Heart left ventricle (tissue), 13 donors: ENCODE measurements around the gene ERN1.

Experiments used
- CTCF ChIP-seq, 12 donors: fragments of 200-600 bp; sonication (generic) in 4 of 12; IDR thresholded peaks; one replicate each; pipeline versions ENCODE4 v1.5.0 to v1.8.0; 2018 to 2022; ENCODE audit warnings: antibody characterized with exemption in 12 of 12, mild to moderate bottlenecking in 5 of 12
- POLR2A ChIP-seq, 2 donors: fragments of 450-650 bp; IDR thresholded peaks; one replicate each; pipeline ENCODE4 v1.6.1; 2017; ENCODE audit warnings: antibody characterized with exemption in 2 of 2, mild to moderate bottlenecking in 2 of 2, moderate library complexity in 2 of 2
- donor health status: ischemic (EF 13 %, LVEDD 7.1; RV severe dilation, severe dysfunction).
- donor health status: DM: no; HTN: yes; CAD: no.
- donor health status: DM: no; HTN: no; CAD: no.
- donor health status: ischemic (EF 25% LVEDD 6.9; RV normal size, moderate dysfunction).
- donor health status: ischemic (EF 25% LVEDD 5.7; RV mildly dilated, moderate dysfunction).
- donor health status: ischemic (EF 35%, LVEDD 5.7; RV mildly dilated, moderate dysfunction).
- donor health status: nonischemic (EF 11% LVEDD 7.7; RV severe dilation, severe dysfunction).
- donor health status: DM: yes; HTN: yes; CAD: no.
- donor health status: PGD.
- donor health status: ischemic (EF 29% LVEDD 5.4; RV normal size, mild dysfunction).
- donor health status: nonischemic (EF 23%, LVEDD 6.1; RV moderate dilation, normal function).

- TF ChIP-seq POLR2A (IDR thresholded peaks at IDR 0.05) (no peak), CTCF (IDR thresholded peaks at IDR 0.05) (no peak)
Measured at GRCh38 chr17:64038331-64039105, 91.4 kb downstream of the ERN1 start.
